Measurements from ENCODE around the gene AMFR. TPM values are rescaled to one million over a fixed set of nuclear protein-coding genes. Genes with fewer than 3 reads are reported as not detected.

AMFR gene
- polyA plus RNA-seq, 4 donors = 96.4 to 143 (median 124) TPM

- no peak for DNase-seq (ENCODE audit: low read depth in 4 of 4, low spot score in 3 of 4)
Observed at GRCh38 chr16:56350491-56351405, 74.6 kb downstream of the AMFR start.

- DNase-seq (ENCODE audit: low read depth in 4 of 4, low spot score in 3 of 4) = no peak
Observed at GRCh38 chr16:56349711-56350161, 75.6 kb downstream of the AMFR start.

- DNase-seq (ENCODE audit: low read depth in 4 of 4, low spot score in 3 of 4) = no peak
Observed at GRCh38 chr16:56349086-56349415, 76.3 kb downstream of the AMFR start.

- no peak for DNase-seq (ENCODE audit: low read depth in 4 of 4, low spot score in 3 of 4)
Observed at GRCh38 chr16:56348168-56349085, 76.9 kb downstream of the AMFR start.

GRCh38 chr16:56347670-56348069 is 77.7 kb downstream of the AMFR start:
- no peak for DNase-seq (ENCODE audit: low read depth in 4 of 4, low spot score in 3 of 4)

GRCh38 chr16:56347166-56347565 is 78.2 kb downstream of the AMFR start:
- no peak for DNase-seq (ENCODE audit: low read depth in 4 of 4, low spot score in 3 of 4)

GRCh38 chr16:56346131-56346890 is 79.0 kb downstream of the AMFR start:
- DNase-seq (ENCODE audit: low read depth in 4 of 4, low spot score in 3 of 4) = no peak

- DNase-seq (ENCODE audit: low read depth in 4 of 4, low spot score in 3 of 4) = no peak
Observed at GRCh38 chr16:56345406-56346050, 79.8 kb downstream of the AMFR start.

- no peak for DNase-seq (ENCODE audit: low read depth in 4 of 4, low spot score in 3 of 4)
Observed at GRCh38 chr16:56344518-56345405, 80.6 kb downstream of the AMFR start.

- DNase-seq (ENCODE audit: low read depth in 4 of 4, low spot score in 3 of 4) = no peak
Observed at GRCh38 chr16:56343661-56344517, 81.5 kb downstream of the AMFR start.

- DNase-seq (ENCODE audit: low read depth in 4 of 4, low spot score in 3 of 4) = no peak
Observed at GRCh38 chr16:56341656-56342399, 83.5 kb downstream of the AMFR start.

GRCh38 chr16:56340864-56341365 is 84.4 kb downstream of the AMFR start:
- DNase-seq (ENCODE audit: low read depth in 4 of 4, low spot score in 3 of 4) = no peak

GRCh38 chr16:56340416-56340815 is 84.9 kb downstream of the AMFR start:
- no peak for DNase-seq (ENCODE audit: low read depth in 4 of 4, low spot score in 3 of 4)

GRCh38 chr16:56339431-56340195 is 85.7 kb downstream of the AMFR start:
- no peak for DNase-seq (ENCODE audit: low read depth in 4 of 4, low spot score in 3 of 4)

GRCh38 chr16:56338566-56339318 is 86.6 kb downstream of the AMFR start:
- DNase-seq (ENCODE audit: low read depth in 4 of 4, low spot score in 3 of 4) = no peak

GRCh38 chr16:56337858-56338325 is 87.5 kb downstream of the AMFR start:
- no peak for DNase-seq (ENCODE audit: low read depth in 4 of 4, low spot score in 3 of 4)
